HepG2 (cell line): ENCODE data around the gene RAD18. TPM values are rescaled to one million over a fixed set of nuclear protein-coding genes. Genes with fewer than 3 reads are reported as not detected.

ENCODE experiments used
- CC2D1A ChIP-seq: sonication (generic); formaldehyde crosslinking; IDR thresholded peaks from 2 replicates; pipeline ENCODE4 v1.8.1; 2023; ENCODE audit warnings: mild to moderate bottlenecking, missing genetic modification reagents
- DPF2 ChIP-seq: sonication (generic); formaldehyde crosslinking; IDR thresholded peaks from 2 replicates; pipeline ENCODE4 v1.4.0; 2020; ENCODE audit warnings: mild to moderate bottlenecking, low read depth, missing genetic modification reagents, borderline replicate concordance
- GZF1 ChIP-seq: sonication (generic); formaldehyde crosslinking; IDR thresholded peaks from 2 replicates; pipeline ENCODE4 v1.5.1; 2020; ENCODE audit warnings: mild to moderate bottlenecking, missing genetic modification reagents
- JDP2 ChIP-seq: sonication (generic); formaldehyde crosslinking; IDR thresholded peaks from 2 replicates; pipeline ENCODE4 v1.8.1; 2022; ENCODE audit warnings: missing genetic modification reagents, borderline replicate concordance
- KAT7 ChIP-seq: IDR thresholded peaks from 2 replicates; pipeline ENCODE4 v1.6.1; 2018; ENCODE audit warnings: borderline replicate concordance, missing compliant biosample characterization
- KDM3A ChIP-seq: IDR thresholded peaks from 2 replicates; pipeline ENCODE4 v1.6.1; 2018; ENCODE audit warnings: low read depth, missing compliant biosample characterization
- MAFF ChIP-seq: IDR thresholded peaks from 2 replicates; pipeline ENCODE4 v1.6.1; 2011; ENCODE audit warnings: low read depth, low read length, improper control_type of control experiment
- MAFK ChIP-seq, 2 experiments: IDR thresholded peaks in 1 of 2; conservative IDR thresholded peaks in 1 of 2; 2 replicates each; pipeline ENCODE4 v1.6.1; 2011; ENCODE audit warnings: improper control_type of control experiment in 2 of 2, low read length in 2 of 2
- MZF1 ChIP-seq: sonication (generic); formaldehyde crosslinking; IDR thresholded peaks from 2 replicates; pipeline ENCODE4 v1.8.1; 2023; ENCODE audit warnings: mild to moderate bottlenecking, missing genetic modification reagents, borderline replicate concordance
- RAD51 ChIP-seq: fragments of 450-650 bp; IDR thresholded peaks from 2 replicates; pipeline ENCODE4 v1.6.1; 2016; ENCODE audit warnings: borderline replicate concordance
- REL ChIP-seq: sonication (generic); formaldehyde crosslinking; conservative IDR thresholded peaks from 2 replicates; pipeline ENCODE4 v1.8.0; 2022; ENCODE audit warnings: mild to moderate bottlenecking, missing genetic modification reagents, moderate library complexity
- SOX13 ChIP-seq, 3 experiments: fragments of 450-650 bp in 1 of 3; sonication (generic) in 1 of 3; formaldehyde crosslinking in 1 of 3; IDR thresholded peaks in 2 of 3; conservative IDR thresholded peaks in 1 of 3; 2 replicates each; pipeline versions ENCODE4 v1.5.0 to v1.6.1; 2016 to 2020; ENCODE audit warnings: antibody characterized with exemption in 1 of 3, mild to moderate bottlenecking in 1 of 3, missing compliant biosample characterization in 1 of 3, missing genetic modification reagents in 1 of 3, moderate library complexity in 1 of 3
- SOX6 ChIP-seq, 2 experiments: fragments of 450-650 bp in 1 of 2; sonication (generic) in 1 of 2; formaldehyde crosslinking in 1 of 2; IDR thresholded peaks; 2 replicates each; pipeline versions ENCODE4 v1.4.0 to v1.6.1; 2017 to 2020; ENCODE audit warnings: antibody characterized with exemption in 1 of 2, mild to moderate bottlenecking in 1 of 2, missing genetic modification reagents in 1 of 2
- ZFP90 ChIP-seq: sonication (generic); formaldehyde crosslinking; IDR thresholded peaks from 2 replicates; pipeline ENCODE4 v1.8.0; 2022; ENCODE audit warnings: missing genetic modification reagents, mild to moderate bottlenecking, inconsistent platforms, borderline replicate concordance
- ZNF101 ChIP-seq: sonication (generic); formaldehyde crosslinking; IDR thresholded peaks from 2 replicates; pipeline ENCODE4 v1.4.0; 2020; ENCODE audit warnings: mild to moderate bottlenecking, low read depth, missing genetic modification reagents, borderline replicate concordance
- ZNF350 ChIP-seq: sonication (generic); formaldehyde crosslinking; IDR thresholded peaks from 2 replicates; pipeline ENCODE4 v1.4.0; 2020; ENCODE audit warnings: mild to moderate bottlenecking, low read depth, missing genetic modification reagents, borderline replicate concordance
- ZNF441 ChIP-seq: sonication (generic); formaldehyde crosslinking; IDR thresholded peaks from 2 replicates; pipeline ENCODE4 v1.7.0; 2021; ENCODE audit warnings: missing genetic modification reagents, borderline replicate concordance
- ZNF549 ChIP-seq: sonication (generic); formaldehyde crosslinking; IDR thresholded peaks from 2 replicates; pipeline ENCODE4 v1.5.0; 2020; ENCODE audit warnings: missing genetic modification reagents
- ZNF766 ChIP-seq: sonication (generic); formaldehyde crosslinking; IDR thresholded peaks from 2 replicates; pipeline ENCODE4 v1.5.0; 2020; ENCODE audit warnings: missing genetic modification reagents, borderline replicate concordance
- ZNF891 ChIP-seq: sonication (generic); formaldehyde crosslinking; IDR thresholded peaks from 2 replicates; pipeline ENCODE4 v1.5.0; 2020; ENCODE audit warnings: mild to moderate bottlenecking, missing genetic modification reagents
- ZSCAN25 ChIP-seq: sonication (generic); formaldehyde crosslinking; IDR thresholded peaks from 2 replicates; pipeline ENCODE4 v1.8.0; 2022; ENCODE audit warnings: mild to moderate bottlenecking, missing genetic modification reagents
- polyA plus RNA-seq, 8 experiments: library from polyadenylated mRNA; depleted of rRNA in 3 of 8; stranded (reverse) in 7 of 8; unstranded in 1 of 8; fragments of >200 nt; fragmentation: Illumina TruSeq in 4 of 8; extraction: Trizol in 4 of 8; gene quantifications; 2 replicates each; pipeline versions ENCODE4 v1.2.1 to v1.2.3, GENCODE V29; 2011 to 2016; ENCODE audit warnings: low read depth in 4 of 8, missing spikeins in 1 of 8, mixed read lengths in 1 of 8; ENCODE audit not compliant: insufficient read depth in 1 of 8
- total RNA-seq, 5 experiments: library from RNA; depleted of rRNA; stranded (reverse); fragments of >200 nt; fragmentation: Illumina TruSeq; extraction: Trizol; gene quantifications; 2 replicates each; pipeline ENCODE4 v1.2.3, GENCODE V29; 2016; ENCODE audit warnings: low read depth in 1 of 5
- TF ChIP-seq, protein P1 (sequence below): IDR thresholded peaks from 2 replicates; pipeline ENCODE4 v1.6.1; 2012; ENCODE audit warnings: low read depth, low read length, improper control_type of control experiment
- TF ChIP-seq, protein P2 (sequence below): sonication (generic); IDR thresholded peaks from 2 replicates; pipeline ENCODE4 v1.6.1; 2016; ENCODE audit warnings: low read depth, borderline replicate concordance
- TF ChIP-seq, protein P3 (sequence below): sonication (generic); formaldehyde crosslinking; IDR thresholded peaks from 2 replicates; pipeline ENCODE4 v1.4.0; 2020; ENCODE audit warnings: missing genetic modification reagents

Gene RAD18
- total and polyA plus RNA-seq, 2 of the 13 experiments (the other 11 are each of a cell fraction or from before 2014, with no cell fraction given) = 5.9 to 20.7 TPM

DNA sequence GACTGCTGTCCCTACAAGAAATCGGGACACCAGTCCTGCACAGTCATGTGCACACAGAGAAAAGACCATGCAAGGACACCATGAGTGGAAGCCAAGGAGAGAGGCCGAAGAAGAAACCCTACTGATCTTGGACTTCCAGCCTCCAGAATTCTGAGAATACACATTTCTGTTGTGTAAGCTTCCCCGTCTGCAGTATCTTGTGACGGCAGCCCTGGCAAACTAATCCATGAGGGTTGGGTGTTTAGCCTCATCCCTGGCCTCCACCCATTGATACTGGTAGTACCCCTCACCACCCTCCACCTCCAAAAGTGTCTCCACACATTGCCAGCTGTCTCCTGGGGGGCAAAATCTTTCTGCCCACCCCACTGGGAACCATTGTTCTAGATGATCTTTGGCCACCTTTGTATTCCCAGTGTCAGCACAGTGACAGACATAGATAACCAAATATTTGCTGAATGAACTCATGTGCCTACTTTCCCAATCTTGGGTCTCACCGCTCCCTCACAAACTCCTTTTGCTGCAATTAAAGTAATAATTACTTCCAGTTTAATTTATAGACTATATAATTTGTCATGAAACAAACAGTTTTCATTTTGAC is 83.8 kb downstream of the RAD18 start (continued):
- TF ChIP-seq REL (CRISPR knock-in tag) (no peak), CC2D1A (CRISPR knock-in tag) (no peak), ZNF891 (CRISPR knock-in tag) (no peak), DPF2 (CRISPR knock-in tag) (0 out of 2 replicates have a peak, but pooled peaks have one; percentile 25), MAFK (conservative IDR thresholded peaks at IDR 0.05 in 1 of 2, IDR thresholded peaks at IDR 0.05 in 1 of 2; ENCODE audit: low read length in 2 of 2) (no peak), JDP2 (CRISPR knock-in tag) (no peak), MZF1 (CRISPR knock-in tag) (no peak), KDM3A (no peak), KAT7 (CRISPR knock-in tag) (no peak), SOX13 (IDR thresholded peaks at IDR 0.05) (peak; percentile 98), SOX13 (CRISPR knock-in tag; conservative IDR thresholded peaks at IDR 0.05 in 1 of 2, IDR thresholded peaks at IDR 0.05 in 1 of 2) (peak in 1 of 2 experiments; percentile 99; a peak in 2 of 4 replicates), ZNF441 (CRISPR knock-in tag) (no peak), SOX6 (IDR thresholded peaks at IDR 0.05) (0 out of 2 replicates have a peak, but pooled peaks have one; percentile 61), SOX6 (CRISPR knock-in tag; IDR thresholded peaks at IDR 0.05) (peak; percentile 99), RAD51 (no peak), MAFF (0 out of 2 replicates have a peak, but pooled peaks have one; percentile 12), ZNF350 (no peak), ZNF766 (CRISPR knock-in tag) (no peak), ZSCAN25 (no peak), GZF1 (CRISPR knock-in tag) (no peak), ZFP90 (CRISPR knock-in tag) (no peak), ZNF101 (CRISPR knock-in tag) (no peak), ZNF549 (CRISPR knock-in tag) (no peak)
- TF ChIP-seq, protein P1, sequence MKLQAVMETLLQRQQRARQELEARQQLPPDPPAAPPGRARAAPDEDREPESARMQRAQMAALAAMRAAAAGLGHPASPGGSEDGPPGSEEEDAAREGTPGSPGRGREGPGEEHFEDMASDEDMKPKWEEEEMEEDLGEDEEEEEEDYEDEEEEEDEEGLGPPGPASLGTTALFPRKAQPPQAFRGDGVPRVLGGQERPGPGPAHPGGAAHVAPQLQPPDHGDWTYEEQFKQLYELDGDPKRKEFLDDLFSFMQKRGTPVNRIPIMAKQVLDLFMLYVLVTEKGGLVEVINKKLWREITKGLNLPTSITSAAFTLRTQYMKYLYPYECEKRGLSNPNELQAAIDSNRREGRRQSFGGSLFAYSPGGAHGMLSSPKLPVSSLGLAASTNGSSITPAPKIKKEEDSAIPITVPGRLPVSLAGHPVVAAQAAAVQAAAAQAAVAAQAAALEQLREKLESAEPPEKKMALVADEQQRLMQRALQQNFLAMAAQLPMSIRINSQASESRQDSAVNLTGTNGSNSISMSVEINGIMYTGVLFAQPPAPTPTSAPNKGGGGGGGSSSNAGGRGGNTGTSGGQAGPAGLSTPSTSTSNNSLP = no peak
- TF ChIP-seq, protein P2, sequence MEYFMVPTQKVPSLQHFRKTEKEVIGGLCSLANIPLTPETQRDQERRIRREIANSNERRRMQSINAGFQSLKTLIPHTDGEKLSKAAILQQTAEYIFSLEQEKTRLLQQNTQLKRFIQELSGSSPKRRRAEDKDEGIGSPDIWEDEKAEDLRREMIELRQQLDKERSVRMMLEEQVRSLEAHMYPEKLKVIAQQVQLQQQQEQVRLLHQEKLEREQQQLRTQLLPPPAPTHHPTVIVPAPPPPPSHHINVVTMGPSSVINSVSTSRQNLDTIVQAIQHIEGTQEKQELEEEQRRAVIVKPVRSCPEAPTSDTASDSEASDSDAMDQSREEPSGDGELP = peak; percentile 67; the same call in 1 of the 2 replicates
- TF ChIP-seq, protein P3, sequence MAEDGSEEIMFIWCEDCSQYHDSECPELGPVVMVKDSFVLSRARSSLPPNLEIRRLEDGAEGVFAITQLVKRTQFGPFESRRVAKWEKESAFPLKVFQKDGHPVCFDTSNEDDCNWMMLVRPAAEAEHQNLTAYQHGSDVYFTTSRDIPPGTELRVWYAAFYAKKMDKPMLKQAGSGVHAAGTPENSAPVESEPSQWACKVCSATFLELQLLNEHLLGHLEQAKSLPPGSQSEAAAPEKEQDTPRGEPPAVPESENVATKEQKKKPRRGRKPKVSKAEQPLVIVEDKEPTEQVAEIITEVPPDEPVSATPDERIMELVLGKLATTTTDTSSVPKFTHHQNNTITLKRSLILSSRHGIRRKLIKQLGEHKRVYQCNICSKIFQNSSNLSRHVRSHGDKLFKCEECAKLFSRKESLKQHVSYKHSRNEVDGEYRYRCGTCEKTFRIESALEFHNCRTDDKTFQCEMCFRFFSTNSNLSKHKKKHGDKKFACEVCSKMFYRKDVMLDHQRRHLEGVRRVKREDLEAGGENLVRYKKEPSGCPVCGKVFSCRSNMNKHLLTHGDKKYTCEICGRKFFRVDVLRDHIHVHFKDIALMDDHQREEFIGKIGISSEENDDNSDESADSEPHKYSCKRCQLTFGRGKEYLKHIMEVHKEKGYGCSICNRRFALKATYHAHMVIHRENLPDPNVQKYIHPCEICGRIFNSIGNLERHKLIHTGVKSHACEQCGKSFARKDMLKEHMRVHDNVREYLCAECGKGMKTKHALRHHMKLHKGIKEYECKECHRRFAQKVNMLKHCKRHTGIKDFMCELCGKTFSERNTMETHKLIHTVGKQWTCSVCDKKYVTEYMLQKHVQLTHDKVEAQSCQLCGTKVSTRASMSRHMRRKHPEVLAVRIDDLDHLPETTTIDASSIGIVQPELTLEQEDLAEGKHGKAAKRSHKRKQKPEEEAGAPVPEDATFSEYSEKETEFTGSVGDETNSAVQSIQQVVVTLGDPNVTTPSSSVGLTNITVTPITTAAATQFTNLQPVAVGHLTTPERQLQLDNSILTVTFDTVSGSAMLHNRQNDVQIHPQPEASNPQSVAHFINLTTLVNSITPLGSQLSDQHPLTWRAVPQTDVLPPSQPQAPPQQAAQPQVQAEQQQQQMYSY (CRISPR knock-in tag) = no peak
